Left lung (tissue), 10 donors: ENCODE measurements around the gene ATF6. TPM values are rescaled to one million over a fixed set of nuclear protein-coding genes. Genes with fewer than 3 reads are reported as not detected.

Experiments used
- ATAC-seq: fragments of 200-7000 bp; cut with Tn5 transposase; one replicate; pipeline ENCODE4 v1.9.1; 2020; ENCODE audit warnings: moderate library complexity
- DNase-seq, 4 donors: peaks; one replicate each; pipeline ENCODE4 v3.0.0-alpha.2; 2013 to 2020
- H3K27ac ChIP-seq, 2 donors: fragments of 200-600 bp; sonication (generic) in 1 of 2; one replicate each; pipeline versions ENCODE4 v1.5.0 to v1.8.0; 2020 to 2021
- H3K27me3 ChIP-seq, 2 donors: fragments of 200-600 bp; sonication (generic) in 1 of 2; one replicate each; pipeline versions ENCODE4 v1.5.0 to v1.8.0; 2020 to 2021
- H3K36me3 ChIP-seq, 2 donors: fragments of 200-600 bp; sonication (generic) in 1 of 2; one replicate each; pipeline versions ENCODE4 v1.5.0 to v1.8.0; 2020 to 2021
- H3K4me1 ChIP-seq, 2 donors: fragments of 200-600 bp; one replicate each; pipeline ENCODE4 v1.8.0; 2021
- H3K4me3 ChIP-seq, 2 donors: fragments of 200-600 bp; sonication (generic) in 1 of 2; one replicate each; pipeline versions ENCODE4 v1.5.0 to v1.8.0; 2020 to 2021; ENCODE audit warnings: mild to moderate bottlenecking in 1 of 2
- H3K9me3 ChIP-seq, 2 donors: fragments of 200-600 bp; sonication (generic) in 1 of 2; one replicate each; pipeline versions ENCODE4 v1.5.0 to v1.8.0; 2020 to 2021
- intact Hi-C, 2 donors: fragments of 100-400 bp; cut with DNase I; formaldehyde crosslinking; loops; one replicate each; pipeline versions ENCODE4 v1.11.2 to v1.14.2; 2022
- polyA plus RNA-seq, 6 donors: library from polyadenylated mRNA; unstranded; fragments of 120-200 nt; gene quantifications; one replicate each; pipeline ENCODE4 v1.2.1, GENCODE V29; 2013; ENCODE audit not compliant: insufficient read length in 6 of 6
- total RNA-seq, 2 donors: library from RNA; stranded (reverse); fragmentation: NEBNext Ultra II Directional; extraction: Animal tissue kit (Norgen Biotek cat#: 25700); gene quantifications; one replicate each; pipeline ENCODE4 v1.2.1, GENCODE V29; 2021
- TF ChIP-seq, protein P1 (sequence below), 2 donors: fragments of 200-600 bp; sonication (generic) in 1 of 2; IDR thresholded peaks; one replicate each; pipeline versions ENCODE4 v1.5.0 to v1.8.0; 2021; ENCODE audit warnings: antibody characterized with exemption in 2 of 2
- donor health status: DM: no; HTN: yes; CAD: no.
- donor health status: DM: no; HTN: no; CAD: no.

The ATF6 gene
- total and polyA plus RNA-seq, 8 donors, result 26.3 to 32.6 (median 29.5) TPM

- ATAC-seq (no peak), DNase-seq (no peak)
- no peaks in the 10 kb centered on the region for H3K4me1 ChIP-seq
- peaks cover 0 to 13% of the 10 kb centered on the region in 2 donors for H3K36me3 ChIP-seq
- no peaks in the 10 kb centered on the region for H3K27me3 ChIP-seq
- TF ChIP-seq, protein P1, sequence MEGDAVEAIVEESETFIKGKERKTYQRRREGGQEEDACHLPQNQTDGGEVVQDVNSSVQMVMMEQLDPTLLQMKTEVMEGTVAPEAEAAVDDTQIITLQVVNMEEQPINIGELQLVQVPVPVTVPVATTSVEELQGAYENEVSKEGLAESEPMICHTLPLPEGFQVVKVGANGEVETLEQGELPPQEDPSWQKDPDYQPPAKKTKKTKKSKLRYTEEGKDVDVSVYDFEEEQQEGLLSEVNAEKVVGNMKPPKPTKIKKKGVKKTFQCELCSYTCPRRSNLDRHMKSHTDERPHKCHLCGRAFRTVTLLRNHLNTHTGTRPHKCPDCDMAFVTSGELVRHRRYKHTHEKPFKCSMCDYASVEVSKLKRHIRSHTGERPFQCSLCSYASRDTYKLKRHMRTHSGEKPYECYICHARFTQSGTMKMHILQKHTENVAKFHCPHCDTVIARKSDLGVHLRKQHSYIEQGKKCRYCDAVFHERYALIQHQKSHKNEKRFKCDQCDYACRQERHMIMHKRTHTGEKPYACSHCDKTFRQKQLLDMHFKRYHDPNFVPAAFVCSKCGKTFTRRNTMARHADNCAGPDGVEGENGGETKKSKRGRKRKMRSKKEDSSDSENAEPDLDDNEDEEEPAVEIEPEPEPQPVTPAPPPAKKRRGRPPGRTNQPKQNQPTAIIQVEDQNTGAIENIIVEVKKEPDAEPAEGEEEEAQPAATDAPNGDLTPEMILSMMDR (IDR thresholded peaks at IDR 0.05), result no peak
- no peaks in the 10 kb centered on the region for H3K9me3 ChIP-seq
- H3K27ac ChIP-seq, result no peak overlapping the region
- intact Hi-C loops, result no loop called here
- H3K4me3 ChIP-seq, result no peak overlapping the region
Observed at GRCh38 chr1:161970036-161970435, 203.9 kb downstream of the ATF6 start.

GRCh38 chr1:161970633-161971032, 204.5 kb downstream of the ATF6 start:
- no peaks in the 10 kb centered on the region for H3K4me1 ChIP-seq
- no peak overlapping the region for H3K27ac ChIP-seq
- H3K27me3 ChIP-seq, result no peaks in the 10 kb centered on the region
- ATAC-seq (no peak), DNase-seq (peak in 1 of 4 donors; percentile 54)
- TF ChIP-seq, protein P1 (IDR thresholded peaks at IDR 0.05), result no peak
- H3K4me3 ChIP-seq, result no peak overlapping the region
- no peaks in the 10 kb centered on the region for H3K9me3 ChIP-seq
- H3K36me3 ChIP-seq, result peaks cover 0 to 13% of the 10 kb centered on the region in 2 donors
- intact Hi-C loops, result no loop called here

DNA sequence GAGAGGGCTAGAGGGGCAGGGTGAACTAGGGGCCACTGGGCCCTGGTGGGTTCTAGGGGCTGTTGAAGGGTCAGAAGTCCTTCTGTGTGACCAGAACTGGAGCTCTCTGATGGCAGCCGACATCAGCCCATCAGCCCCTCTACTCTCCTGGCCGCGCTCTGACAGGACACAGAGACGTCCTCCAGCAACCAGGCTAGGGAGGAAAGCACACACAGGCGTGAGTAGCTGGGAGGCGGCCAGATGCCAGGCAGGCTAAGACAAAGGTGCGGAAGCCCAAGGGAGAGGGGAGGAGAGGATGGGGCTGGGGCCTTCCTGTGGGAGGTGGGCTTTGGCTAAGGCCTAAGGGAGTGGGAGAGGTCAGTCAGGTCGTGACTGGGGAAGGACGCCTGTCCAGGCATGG, 206.7 kb downstream of the ATF6 start:
- Histone ChIP-seq H3K27me3 (no peaks in the 10 kb centered on the region), H3K4me3 (no peak overlapping the region), H3K27ac (no peak overlapping the region), H3K9me3 (no peaks in the 10 kb centered on the region), H3K4me1 (no peaks in the 10 kb centered on the region), H3K36me3 (no peaks in the 10 kb centered on the region)
- intact Hi-C loops, result no loop called here
- peak in 1 of 4 donors; percentile 54 for DNase-seq
- ATAC-seq, result no peak
- TF ChIP-seq, protein P1 (IDR thresholded peaks at IDR 0.05), result no peak

GRCh38 chr1:161973924-161974845, 208.1 kb downstream of the ATF6 start:
- Histone ChIP-seq H3K4me3 (no peak overlapping the region), H3K27ac (no peak overlapping the region), H3K36me3 (no peaks in the 10 kb centered on the region), H3K27me3 (no peaks in the 10 kb centered on the region), H3K4me1 (no peaks in the 10 kb centered on the region), H3K9me3 (no peaks in the 10 kb centered on the region)
- ATAC-seq, result no peak
- intact Hi-C loops, result no loop called here
- no peak for DNase-seq
- TF ChIP-seq, protein P1 (IDR thresholded peaks at IDR 0.05), result no peak

DNA sequence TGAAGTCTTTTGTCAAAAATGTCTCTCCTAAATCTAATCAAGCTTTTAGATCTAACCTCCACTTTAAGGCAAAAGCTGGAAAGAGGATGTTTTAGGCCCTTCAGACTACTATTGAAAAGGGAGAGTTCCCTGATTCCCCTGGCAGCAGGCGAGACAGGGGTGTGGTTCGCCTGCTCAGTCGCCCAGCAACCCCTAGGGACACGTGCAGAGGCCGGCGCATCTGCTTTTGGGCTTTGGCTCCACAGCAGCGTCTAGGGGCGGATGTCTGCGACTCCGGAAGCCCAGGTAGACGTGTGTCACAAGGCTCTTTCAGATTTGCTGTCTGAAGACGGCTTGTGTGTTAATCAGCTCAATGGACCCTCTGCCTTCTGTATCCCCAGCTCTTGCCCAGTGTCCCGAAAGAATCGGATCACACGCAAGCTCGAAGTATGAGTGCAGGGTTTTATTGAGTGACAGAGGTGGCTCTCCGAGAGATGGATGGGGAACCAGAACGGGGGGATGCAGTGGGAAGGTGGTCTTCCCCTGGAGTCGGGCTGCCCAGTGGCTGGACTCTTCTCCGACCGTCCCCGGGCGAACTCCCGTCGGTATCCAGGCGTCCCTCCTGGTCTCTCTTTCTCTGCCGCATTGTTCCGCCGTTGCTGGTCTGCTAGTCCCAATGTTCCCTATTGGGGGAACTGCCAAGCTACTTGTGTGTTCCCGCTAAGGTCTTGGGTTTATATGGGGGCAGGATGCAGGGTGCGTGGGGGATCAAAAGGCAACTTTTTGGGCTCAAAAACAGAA, 212.1 kb downstream of the ATF6 start:
- TF ChIP-seq, protein P1 (IDR thresholded peaks at IDR 0.05), result no peak
- DNase-seq (peak in 1 of 4 donors; percentile 62), ATAC-seq (no peak)
- no peaks in the 10 kb centered on the region for H3K9me3 ChIP-seq
- H3K4me3 ChIP-seq, result no peak overlapping the region
- intact Hi-C loops, result no loop called here
- no peaks in the 10 kb centered on the region for H3K4me1 ChIP-seq
- no peaks in the 10 kb centered on the region for H3K36me3 ChIP-seq
- no peaks in the 10 kb centered on the region for H3K27me3 ChIP-seq
- no peak overlapping the region for H3K27ac ChIP-seq
